ENCODE measurements around the gene SPATA9. TPM values are rescaled to one million over a fixed set of nuclear protein-coding genes. Genes with fewer than 3 reads are reported as not detected.
"Not testable (repeated sequence)": the region's sequence is repeated elsewhere in the genome, so short reads cannot be mapped to it uniquely, and the experiment has no call there.

Gene SPATA9
- total and polyA plus RNA-seq, 2 of the 8 experiments (the other 6 are each of a cell fraction or from before 2014, with no cell fraction given): not detected

GRCh38 chr5:95632942-95633341 lies 49.8 kb downstream of the SPATA9 start:
- H4K20me1 ChIP-seq (replicated peaks in 1 of 2; ENCODE audit: control insufficient read depth in 1 of 2, insufficient read depth in 2 of 2, low read length in 2 of 2); H3K27ac ChIP-seq (ENCODE audit: low read depth, low read length); H4K5ac ChIP-seq (ENCODE audit: insufficient read length, low read depth, low read length); H2BK5ac ChIP-seq (ENCODE audit: low read depth, low read length); H2BK120ac ChIP-seq (replicated peaks; ENCODE audit: low read depth, low read length); H2BK12ac ChIP-seq (ENCODE audit: low read depth, low read length); H3K56ac ChIP-seq (replicated peaks; ENCODE audit: insufficient read length, low read depth, low read length); H3K23ac ChIP-seq (ENCODE audit: insufficient read length); H2AK5ac ChIP-seq (ENCODE audit: low read depth, low read length); POLR2A ChIA-PET (ENCODE audit: partially characterized antibody); H2BK20ac ChIP-seq (ENCODE audit: low read length); H4K8ac ChIP-seq (ENCODE audit: extremely low read depth, insufficient read depth, low read length); H3K9ac ChIP-seq (replicated peaks in 1 of 4; ENCODE audit: extremely low read depth in 1 of 4, low read depth in 3 of 4, low read length in 3 of 4); H4K91ac ChIP-seq (replicated peaks; ENCODE audit: insufficient read length, low read length); H3K4me1 ChIP-seq (replicated peaks in 1 of 4; ENCODE audit: control insufficient read depth in 3 of 4, insufficient read depth in 4 of 4, low read length in 3 of 4); H3K14ac ChIP-seq (ENCODE audit: insufficient read length); H3K23me2 ChIP-seq (ENCODE audit: low read depth, low read length); H3K79me2 ChIP-seq (ENCODE audit: control insufficient read depth in 1 of 2, insufficient read depth in 2 of 2, low read length in 2 of 2); H2AFZ ChIP-seq (ENCODE audit: low read length); H3K4ac ChIP-seq (replicated peaks; ENCODE audit: insufficient read length, low read depth, low read length); H3K4me2 ChIP-seq (ENCODE audit: insufficient read depth in 1 of 2, low read depth in 2 of 2, low read length in 2 of 2); H3K27me3 ChIP-seq (replicated peaks in 1 of 4; ENCODE audit: control insufficient read depth in 3 of 4, extremely low read depth in 1 of 4, insufficient read depth in 3 of 4, low read length in 3 of 4); H2BK15ac ChIP-seq (ENCODE audit: low read length); FAIRE-seq; CTCF ChIA-PET (ENCODE audit: partially characterized antibody); H3K4me3 ChIP-seq (ENCODE audit: extremely low read depth in 1 of 4, insufficient read depth in 2 of 4, low read depth in 3 of 4, low read length in 4 of 4); DNase-seq (ENCODE audit: low read depth in 1 of 2, low spot score in 2 of 2); H3K79me1 ChIP-seq (ENCODE audit: low read depth, low read length); H3K18ac ChIP-seq (ENCODE audit: extremely low read depth, low read length); H3K36me3 ChIP-seq (ENCODE audit: control insufficient read depth in 2 of 4, insufficient read depth in 4 of 4, low read length in 3 of 4): not testable (repeated sequence)
- WGBS, 2 experiments (ENCODE audit: extremely low coverage in 1 of 2, insufficient coverage in 1 of 2, insufficient read length in 1 of 2, insufficient replicate concordance in 2 of 2, low coverage in 1 of 2, low lambda C conversion rate in 2 of 2, missing lambda C conversion rate in 1 of 2): 94% methylated on average over 2 of the region's 2 CpGs; no CpG with 5 or more reads in 1 of the 2 experiments
- peaks cover 11 to 17% of the 10 kb centered on the region in 2 experiments for H3K9me3 ChIP-seq (ENCODE audit: insufficient read depth in 2 of 2, low read depth in 1 of 2, low read length in 1 of 2)
